ENCODE measurements around the gene SLC30A4. TPM values are rescaled to one million over a fixed set of nuclear protein-coding genes. Genes with fewer than 3 reads are reported as not detected.

The SLC30A4 gene
- total RNA-seq, 1 experiment from 2014 or later, result not detected

DNA sequence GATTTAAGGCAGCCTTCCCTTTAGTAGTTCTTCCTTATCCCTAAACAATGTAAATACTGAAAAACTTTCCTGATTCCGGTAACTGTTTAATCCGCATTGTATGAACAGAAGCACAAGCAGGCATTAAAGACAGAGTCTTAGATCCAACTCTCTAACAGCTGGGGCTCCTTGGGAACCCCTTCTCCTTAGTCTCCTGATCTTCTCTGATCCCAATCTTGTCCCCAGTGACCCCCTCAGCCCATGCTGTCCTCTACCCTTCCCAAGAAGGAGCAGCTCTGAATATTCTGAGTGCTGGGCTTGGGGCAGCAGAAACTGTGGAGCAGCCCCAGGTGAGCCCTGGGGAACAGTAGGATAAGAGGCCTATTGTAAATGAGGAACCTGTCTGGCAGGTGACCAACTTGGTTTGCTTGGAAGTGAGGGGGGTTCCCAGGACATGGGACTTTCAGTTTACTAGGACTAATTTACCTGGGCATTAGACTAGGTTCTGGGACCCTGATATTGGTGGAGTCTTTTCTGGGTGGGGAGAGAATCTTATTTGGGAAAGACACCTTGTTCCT, 13.0 kb upstream of the SLC30A4 start:
- no CpG with 5 or more reads among the region's 2 CpGs for WGBS (ENCODE audit: extremely low coverage, insufficient read length, low lambda C conversion rate)
- Histone ChIP-seq H3K79me1 (ENCODE audit: insufficient read depth, low read depth, low read length, poor library complexity, severe bottlenecking) (no peaks in the 10 kb centered on the region), H3K4ac (ENCODE audit: low read depth, low read length) (no peak overlapping the region), H4K20me1 (ENCODE audit: control insufficient read depth, insufficient read depth, insufficient read length) (no peaks in the 10 kb centered on the region), H3K23me2 (ENCODE audit: insufficient read length, low read depth, low read length, poor library complexity, severe bottlenecking) (no peaks in the 10 kb centered on the region), H2BK15ac (ENCODE audit: low read depth, low read length) (no peak overlapping the region), H2AK5ac (ENCODE audit: insufficient read length, low read length) (no peak overlapping the region), H4K8ac (replicated peaks; ENCODE audit: insufficient read length, low read depth, low read length) (no peak overlapping the region), H3K18ac (ENCODE audit: insufficient read length, low read depth, low read length) (no peak overlapping the region), H3K4me2 (ENCODE audit: insufficient read depth, insufficient read length, low read length) (no peak overlapping the region), H2BK120ac (ENCODE audit: low read depth, low read length, poor library complexity, severe bottlenecking) (no peak overlapping the region), H2BK12ac (ENCODE audit: insufficient read length, low read depth, low read length) (no peak overlapping the region), H4K91ac (ENCODE audit: insufficient read length, low read depth, low read length) (no peak overlapping the region), H3K4me1 (ENCODE audit: insufficient read depth, low read length) (no peaks in the 10 kb centered on the region), H3K14ac (ENCODE audit: insufficient read depth, low read length) (no peak overlapping the region), H3K56ac (ENCODE audit: insufficient read length, low read depth, low read length) (no peak overlapping the region), H2AFZ (ENCODE audit: low read length) (no peak overlapping the region), H2BK20ac (ENCODE audit: low read depth, low read length, poor library complexity, severe bottlenecking) (no peak overlapping the region), H3K23ac (ENCODE audit: insufficient read length, low read depth, low read length) (no peak overlapping the region), H2BK5ac (ENCODE audit: insufficient read length, low read length) (no peak overlapping the region), H3K9ac (ENCODE audit: extremely low read depth, insufficient read length, low read length) (no peak overlapping the region), H3K79me2 (ENCODE audit: insufficient read depth, low read length) (no peaks in the 10 kb centered on the region), H3K9me3 (ENCODE audit: control insufficient read depth, low read depth, low read length) (no peaks in the 10 kb centered on the region), H4K5ac (ENCODE audit: insufficient read length, low read depth, low read length) (no peak overlapping the region), H3K27ac (ENCODE audit: insufficient read length, low read depth, low read length) (no peak overlapping the region), H3T11ph (ENCODE audit: low read length) (no peak overlapping the region), H3K27me3 (ENCODE audit: insufficient read depth, low read length) (no peaks in the 10 kb centered on the region)
- H3K4me1 Mint-ChIP-seq, result peaks cover 13 to 16% of the 10 kb centered on the region in 2 experiments
- no peak for DNase-seq
- H3K36me3 Mint-ChIP-seq (ENCODE audit: insufficient read depth in 1 of 3, low read depth in 3 of 3), result no peaks in the 10 kb centered on the region
- H3K9me3 Mint-ChIP-seq, result no peaks in the 10 kb centered on the region
- TF ChIP-seq CTCF (conservative IDR thresholded peaks at IDR 0.05), result no peak
- no peak overlapping the region; a peak in 1 of 7 replicates for H3K27ac Mint-ChIP-seq
- no peak overlapping the region for H3K4me3 Mint-ChIP-seq
- H3K27me3 Mint-ChIP-seq (ENCODE audit: low read depth), result peaks cover 40% of the 10 kb centered on the region

Data from H9 (cell line).